ENCODE data around the gene PVALEF. TPM values are rescaled to one million over a fixed set of nuclear protein-coding genes. Genes with fewer than 3 reads are reported as not detected.
A peak's percentile ranks its signal among the peaks of the same experiment; 100 is the strongest.

Gene PVALEF
- polyA plus RNA-seq (2013, experiment 1 of 2; ENCODE audit: insufficient read length), result not detected
- not detected for polyA plus RNA-seq (2013, experiment 2 of 2; ENCODE audit: insufficient read length)

GRCh38 chr17:81165246-81166032, at the start of gene PVALEF:
TSS of gene PVALEF (plus strand) at chr17:81165507. CDS start at chr17:81181227, 15,720 bp downstream.
- DNase-seq, result no peak

GRCh38 chr17:81115749-81116464, 49.4 kb upstream of the PVALEF start:
- no peak for DNase-seq

- DNase-seq, result no peak
These were observed 48.6 kb upstream of the PVALEF start for GRCh38 chr17:81116704-81117103.

- DNase-seq, result no peak
These were observed 47.6 kb upstream of the PVALEF start for GRCh38 chr17:81117672-81118198.

GRCh38 chr17:81118308-81119221, 46.7 kb upstream of the PVALEF start:
- DNase-seq, result no peak

- peak; percentile 85 for DNase-seq
These were observed 45.8 kb upstream of the PVALEF start for GRCh38 chr17:81119223-81120148.

- no peak for DNase-seq
These were observed 45.2 kb upstream of the PVALEF start for GRCh38 chr17:81120149-81120484.

- DNase-seq, result no peak
These were observed 44.3 kb upstream of the PVALEF start for GRCh38 chr17:81120695-81121621.

- DNase-seq, result no peak
These were observed 43.2 kb upstream of the PVALEF start for GRCh38 chr17:81121841-81122733.

GRCh38 chr17:81123052-81124048, 42.0 kb upstream of the PVALEF start:
- no peak for DNase-seq

- no peak for DNase-seq
These were observed 40.9 kb upstream of the PVALEF start for GRCh38 chr17:81124377-81124776.

GRCh38 chr17:81125573-81126081, 39.7 kb upstream of the PVALEF start:
- DNase-seq, result no peak

GRCh38 chr17:81126281-81127132, 38.8 kb upstream of the PVALEF start:
- DNase-seq, result no peak

GRCh38 chr17:81127133-81127455, 38.2 kb upstream of the PVALEF start:
- DNase-seq, result no peak

GRCh38 chr17:81127526-81128177, 37.7 kb upstream of the PVALEF start:
- no peak for DNase-seq

GRCh38 chr17:81128338-81128737, 37.0 kb upstream of the PVALEF start:
- no peak for DNase-seq
